Stimulated activated effector memory CD8-positive, alpha-beta T cell treated with anti-CD3 and anti-CD28 coated beads, Interleukin-12 subunit alpha, Interleukin-12 subunit beta, amount 100 ng/mL, for 72 hours (primary cell): ENCODE results near the gene KHDRBS2.

ENCODE experiments used
- ATAC-seq: fragments of 150-1000 bp; cut with Tn5 transposase; 2 replicates; pipeline ENCODE4 v1.10.0; 2021
- DNase-seq, 2 donors: peaks; one replicate each; pipeline ENCODE4 v3.0.0; 2021 to 2022; ENCODE audit warnings: low spot score in 2 of 2
- H3K27ac Mint-ChIP-seq: one replicate; pipeline ENCODE4 v1.8.0; 2022; ENCODE audit warnings: mild to moderate bottlenecking, mixed read lengths
- H3K36me3 Mint-ChIP-seq: one replicate; pipeline ENCODE4 v1.8.0; 2022; ENCODE audit warnings: mild to moderate bottlenecking, mixed read lengths
- H3K4me1 Mint-ChIP-seq: one replicate; pipeline ENCODE4 v1.8.0; 2022; ENCODE audit warnings: mixed read lengths
- H3K4me3 Mint-ChIP-seq: one replicate; pipeline ENCODE4 v1.8.0; 2022; ENCODE audit warnings: mild to moderate bottlenecking, mixed read lengths
- H3K9me3 Mint-ChIP-seq: one replicate; pipeline ENCODE4 v1.8.0; 2022; ENCODE audit warnings: mixed read lengths

KHDRBS2 gene

DNA sequence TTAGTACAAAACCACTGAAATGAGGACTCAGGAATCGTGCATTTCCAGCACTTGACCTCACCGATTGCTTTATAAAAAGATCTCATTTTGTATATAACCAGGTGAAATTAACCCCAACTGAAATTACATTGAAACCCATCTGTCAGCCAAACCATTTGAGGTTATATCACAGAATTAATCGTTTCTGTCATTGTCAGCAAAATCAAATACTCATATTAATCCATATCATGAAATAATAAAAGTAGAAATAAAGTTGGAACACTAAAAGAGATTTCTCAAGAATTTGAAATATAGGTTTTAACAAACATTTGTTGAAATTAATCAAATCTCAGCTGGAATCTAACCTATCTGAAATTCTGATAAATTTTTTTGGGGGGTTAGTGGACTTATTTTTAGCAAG, 23.7 kb downstream of the KHDRBS2 start:
- Mint-ChIP-seq H3K27ac (no peak overlapping the region), H3K4me1 (no peaks in the 10 kb centered on the region), H3K4me3 (no peak overlapping the region), H3K36me3 (no peaks in the 10 kb centered on the region), H3K9me3 (no peaks in the 10 kb centered on the region)
- DNase-seq = no peak
- no peak for ATAC-seq

DNA sequence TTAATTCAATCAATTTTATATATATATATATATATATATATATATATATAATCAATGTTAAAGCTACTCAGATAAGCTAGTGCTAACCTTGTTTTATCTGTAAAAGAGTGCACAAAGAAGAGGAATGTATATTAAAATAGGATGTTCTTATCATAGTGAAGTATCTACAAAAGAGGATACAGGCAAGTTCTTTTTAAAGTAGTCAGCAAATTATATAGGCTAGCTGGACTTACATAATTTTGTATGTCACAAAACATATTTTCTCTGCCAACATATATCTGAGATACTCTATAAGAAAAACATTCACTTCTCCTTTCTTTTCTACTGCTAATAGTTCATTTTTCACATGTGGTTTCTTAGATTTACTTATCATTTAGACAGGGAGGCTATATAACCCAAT, 39.9 kb downstream of the KHDRBS2 start:
- ATAC-seq = no peak
- H3K36me3 Mint-ChIP-seq = no peaks in the 10 kb centered on the region
- no peaks in the 10 kb centered on the region for H3K4me1 Mint-ChIP-seq

GRCh38 chr6:62236784-62237183, 49.2 kb downstream of the KHDRBS2 start:
- Mint-ChIP-seq H3K36me3 (no peaks in the 10 kb centered on the region), H3K4me3 (no peak overlapping the region), H3K9me3 (peaks cover 5% of the 10 kb centered on the region), H3K27ac (no peak overlapping the region), H3K4me1 (no peaks in the 10 kb centered on the region)
- ATAC-seq (no peak), DNase-seq (no peak)

More for the DNA sequence above, 39.9 kb downstream of the KHDRBS2 start:
- peaks cover 10% of the 10 kb centered on the region for H3K9me3 Mint-ChIP-seq
- H3K4me3 Mint-ChIP-seq = no peak overlapping the region
- H3K27ac Mint-ChIP-seq = no peak overlapping the region
- no peak for DNase-seq

DNA sequence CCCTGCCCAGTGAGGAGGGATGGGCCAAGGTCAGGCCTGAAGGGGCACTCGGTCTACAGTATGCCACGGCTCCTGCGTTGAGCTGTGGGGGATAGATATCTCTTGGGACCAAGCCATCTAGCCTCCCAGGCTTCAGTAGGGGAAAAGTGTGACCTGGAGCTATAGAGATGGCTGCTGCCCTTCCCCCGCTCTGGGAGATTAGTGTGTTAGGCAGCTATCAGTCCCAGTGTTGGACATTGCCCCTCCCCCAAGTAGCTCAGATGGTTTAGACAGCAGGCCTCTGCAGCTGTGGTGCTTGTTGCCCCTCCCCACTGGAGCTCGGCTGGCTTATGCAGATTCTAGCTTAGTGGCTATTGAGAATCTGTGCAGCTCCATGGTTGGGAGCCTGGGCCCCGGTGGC, 56.8 kb downstream of the KHDRBS2 start:
- ATAC-seq (no peak), DNase-seq (no peak)
- no peak overlapping the region for H3K27ac Mint-ChIP-seq
- H3K4me1 Mint-ChIP-seq = no peaks in the 10 kb centered on the region
- H3K9me3 Mint-ChIP-seq = peaks cover 21% of the 10 kb centered on the region
- no peaks in the 10 kb centered on the region for H3K36me3 Mint-ChIP-seq
- no peak overlapping the region for H3K4me3 Mint-ChIP-seq

GRCh38 chr6:62217866-62218265, 68.2 kb downstream of the KHDRBS2 start:
- Mint-ChIP-seq H3K27ac (no peak overlapping the region), H3K36me3 (no peaks in the 10 kb centered on the region), H3K4me3 (no peak overlapping the region), H3K4me1 (no peaks in the 10 kb centered on the region), H3K9me3 (peaks cover 32% of the 10 kb centered on the region)
- no peak for ATAC-seq
- no peak for DNase-seq

DNA sequence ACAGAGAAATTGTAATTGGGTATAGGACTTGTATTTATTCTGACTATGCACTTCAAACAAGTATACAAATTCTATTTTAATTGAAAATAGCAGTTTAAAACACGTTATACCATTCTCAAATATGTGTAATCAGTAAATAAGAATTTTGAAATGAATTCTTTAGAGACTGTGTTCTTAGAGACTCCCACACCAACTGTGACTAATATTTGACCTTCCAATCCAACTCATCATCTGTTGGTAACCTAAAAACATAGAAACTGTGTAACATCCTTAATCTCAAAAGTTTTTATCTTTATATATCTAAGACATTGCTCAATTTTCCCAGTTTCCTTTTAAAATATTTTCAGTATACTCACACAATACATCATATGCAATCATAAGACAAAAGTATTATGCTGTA, 83.9 kb downstream of the KHDRBS2 start:
- H3K27ac Mint-ChIP-seq = no peak overlapping the region
- H3K36me3 Mint-ChIP-seq = no peaks in the 10 kb centered on the region
- no peak overlapping the region for H3K4me3 Mint-ChIP-seq
- no peaks in the 10 kb centered on the region for H3K4me1 Mint-ChIP-seq
- H3K9me3 Mint-ChIP-seq = peaks cover 20% of the 10 kb centered on the region
- ATAC-seq = no peak
- DNase-seq = no peak

DNA sequence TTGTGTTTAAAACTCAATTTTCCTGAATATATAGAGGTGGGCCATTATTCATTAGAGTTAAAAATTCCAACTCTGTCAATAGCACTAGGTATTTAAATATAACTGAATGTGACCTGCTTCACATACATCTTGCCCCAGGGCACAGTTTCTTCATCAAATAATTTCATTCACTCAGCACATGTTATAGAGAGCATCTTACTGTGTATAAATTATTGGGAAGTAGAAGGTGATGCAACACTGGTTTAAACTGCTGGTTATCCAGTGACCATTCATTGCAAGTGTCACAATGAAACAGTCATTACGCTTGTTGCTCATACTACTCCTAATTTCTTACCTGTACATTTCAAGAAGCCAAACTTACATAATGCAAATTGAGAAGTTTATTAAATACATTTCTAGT, 93.4 kb downstream of the KHDRBS2 start:
- no peaks in the 10 kb centered on the region for H3K4me1 Mint-ChIP-seq
- H3K36me3 Mint-ChIP-seq = no peaks in the 10 kb centered on the region
- DNase-seq = no peak
- H3K9me3 Mint-ChIP-seq = peaks cover 25% of the 10 kb centered on the region
- H3K4me3 Mint-ChIP-seq = no peak overlapping the region
- no peak overlapping the region for H3K27ac Mint-ChIP-seq
- no peak for ATAC-seq

DNA sequence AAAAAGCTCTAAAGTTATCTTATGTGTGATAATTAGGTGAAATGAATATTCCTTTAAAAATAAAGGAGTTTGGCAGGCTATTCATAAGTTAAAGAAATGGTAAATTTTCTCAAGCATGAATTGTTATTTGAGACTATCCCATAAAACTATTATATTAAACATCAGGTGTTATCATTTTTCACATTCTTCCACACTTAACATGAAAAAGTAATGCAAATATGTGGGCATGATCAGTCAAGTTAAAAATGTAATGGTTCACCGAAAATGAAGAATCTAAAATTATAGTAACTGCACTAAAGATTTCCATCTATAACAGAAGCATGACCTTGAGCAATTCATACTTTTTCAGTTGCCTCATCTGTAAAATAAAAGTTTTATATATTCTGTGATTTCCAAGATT, 110.8 kb downstream of the KHDRBS2 start:
- H3K27ac Mint-ChIP-seq = no peak overlapping the region

GRCh38 chr6:62174548-62174947, 111.5 kb downstream of the KHDRBS2 start:
- Mint-ChIP-seq H3K27ac (no peak overlapping the region), H3K9me3 (peaks cover 27% of the 10 kb centered on the region), H3K4me1 (no peaks in the 10 kb centered on the region), H3K4me3 (no peak overlapping the region), H3K36me3 (no peaks in the 10 kb centered on the region)
- DNase-seq (no peak), ATAC-seq (no peak)

More for the DNA sequence above, 110.8 kb downstream of the KHDRBS2 start:
- Mint-ChIP-seq H3K4me1 (no peaks in the 10 kb centered on the region), H3K9me3 (peaks cover 29% of the 10 kb centered on the region), H3K36me3 (no peaks in the 10 kb centered on the region), H3K4me3 (no peak overlapping the region)
- ATAC-seq = no peak
- no peak for DNase-seq

DNA sequence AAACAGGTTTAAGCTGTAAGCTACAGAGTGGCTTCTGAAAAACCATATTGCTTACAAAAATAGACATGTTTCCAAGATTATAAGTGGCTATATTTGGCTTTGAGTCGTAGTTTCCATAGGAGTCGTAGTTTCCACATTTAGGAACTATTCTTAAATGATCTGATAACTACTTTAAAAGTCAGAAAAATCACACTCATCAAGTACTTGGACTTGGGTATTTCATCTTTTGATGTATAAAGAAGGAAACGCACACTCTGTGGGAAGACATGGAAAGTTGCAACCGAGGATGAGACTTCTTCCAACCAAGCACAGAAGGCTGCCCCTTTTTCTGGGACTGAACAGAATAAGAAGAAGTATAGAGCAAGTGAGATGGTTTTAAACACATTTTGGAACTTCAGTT, 118.3 kb downstream of the KHDRBS2 start:
- ATAC-seq (no peak), DNase-seq (no peak)
- Mint-ChIP-seq H3K4me1 (no peaks in the 10 kb centered on the region), H3K9me3 (peaks cover 31% of the 10 kb centered on the region), H3K36me3 (no peaks in the 10 kb centered on the region), H3K27ac (no peak overlapping the region), H3K4me3 (no peak overlapping the region)

GRCh38 chr6:62162858-62163257, 123.2 kb downstream of the KHDRBS2 start:
- H3K4me1 Mint-ChIP-seq = no peaks in the 10 kb centered on the region
- H3K27ac Mint-ChIP-seq = no peak overlapping the region
- no peak for DNase-seq
- no peaks in the 10 kb centered on the region for H3K36me3 Mint-ChIP-seq
- ATAC-seq = no peak
- no peak overlapping the region for H3K4me3 Mint-ChIP-seq
- peaks cover 26% of the 10 kb centered on the region for H3K9me3 Mint-ChIP-seq

GRCh38 chr6:62152796-62153195, 133.2 kb downstream of the KHDRBS2 start:
- ATAC-seq = no peak
- H3K9me3 Mint-ChIP-seq = peaks cover 20% of the 10 kb centered on the region
- H3K27ac Mint-ChIP-seq = no peak overlapping the region
- no peaks in the 10 kb centered on the region for H3K36me3 Mint-ChIP-seq
- no peak overlapping the region for H3K4me3 Mint-ChIP-seq
- DNase-seq = no peak
- no peaks in the 10 kb centered on the region for H3K4me1 Mint-ChIP-seq

GRCh38 chr6:62150048-62150663, 135.9 kb downstream of the KHDRBS2 start:
- no peaks in the 10 kb centered on the region for H3K36me3 Mint-ChIP-seq
- H3K27ac Mint-ChIP-seq = no peak overlapping the region
- DNase-seq (no peak), ATAC-seq (no peak)
- H3K9me3 Mint-ChIP-seq = peaks cover 21% of the 10 kb centered on the region
- no peaks in the 10 kb centered on the region for H3K4me1 Mint-ChIP-seq
- H3K4me3 Mint-ChIP-seq = no peak overlapping the region

- Mint-ChIP-seq H3K4me3 (no peak overlapping the region), H3K4me1 (no peaks in the 10 kb centered on the region), H3K36me3 (no peaks in the 10 kb centered on the region), H3K27ac (no peak overlapping the region), H3K9me3 (peaks cover 21% of the 10 kb centered on the region)
- no peak for DNase-seq
- ATAC-seq = no peak
Measured at GRCh38 chr6:62146954-62147853, 138.8 kb downstream of the KHDRBS2 start.

DNA sequence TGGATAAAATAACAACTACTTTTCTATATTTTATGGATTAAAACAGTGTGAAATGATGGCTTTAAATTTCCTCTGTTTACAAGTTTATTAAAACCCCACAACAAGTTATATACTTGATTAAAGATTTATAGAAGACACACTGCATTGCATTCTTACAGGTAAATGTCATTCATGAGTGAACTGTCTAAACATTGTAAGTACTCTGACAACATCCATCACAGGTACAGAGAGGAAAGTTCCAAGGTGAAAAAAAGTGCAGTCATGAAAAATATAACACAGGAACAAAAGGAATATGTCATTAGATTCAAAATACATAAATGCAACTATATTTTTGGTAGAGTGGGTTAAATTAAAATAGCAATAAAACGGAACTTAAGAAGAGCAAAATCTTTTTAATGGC, 156.9 kb downstream of the KHDRBS2 start:
- no peaks in the 10 kb centered on the region for H3K4me1 Mint-ChIP-seq

DNA sequence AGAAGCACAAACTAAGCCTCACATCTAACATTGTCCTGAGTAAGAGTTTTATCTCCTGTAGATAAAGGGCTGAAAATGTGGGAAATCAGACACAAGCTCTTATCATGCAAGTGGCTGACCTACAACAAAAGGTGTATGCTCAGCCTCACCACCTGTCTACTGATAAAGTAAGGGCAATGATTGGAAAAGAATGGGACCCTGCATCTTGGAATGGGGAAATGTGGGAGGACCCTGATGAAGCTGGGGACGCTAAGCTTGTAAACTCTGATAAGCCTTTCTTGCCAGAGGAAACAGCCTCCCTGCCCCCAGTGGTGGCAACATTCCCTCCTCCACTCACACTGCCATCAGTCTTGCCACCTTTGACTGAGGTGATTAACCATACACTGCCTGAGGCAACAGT, 166.6 kb downstream of the KHDRBS2 start:
- no peaks in the 10 kb centered on the region for H3K36me3 Mint-ChIP-seq
- no peak overlapping the region for H3K4me3 Mint-ChIP-seq
- DNase-seq = no peak
- H3K9me3 Mint-ChIP-seq = peaks cover 19% of the 10 kb centered on the region
- no peak overlapping the region for H3K27ac Mint-ChIP-seq
- no peaks in the 10 kb centered on the region for H3K4me1 Mint-ChIP-seq
- ATAC-seq = no peak

More for the DNA sequence above, 156.9 kb downstream of the KHDRBS2 start:
- H3K9me3 Mint-ChIP-seq = peaks cover 13% of the 10 kb centered on the region
- H3K36me3 Mint-ChIP-seq = no peaks in the 10 kb centered on the region
- H3K4me3 Mint-ChIP-seq = no peak overlapping the region
- DNase-seq (no peak), ATAC-seq (no peak)
- H3K27ac Mint-ChIP-seq = no peak overlapping the region
